ENCODE results near the gene CAPN8.

DNA sequence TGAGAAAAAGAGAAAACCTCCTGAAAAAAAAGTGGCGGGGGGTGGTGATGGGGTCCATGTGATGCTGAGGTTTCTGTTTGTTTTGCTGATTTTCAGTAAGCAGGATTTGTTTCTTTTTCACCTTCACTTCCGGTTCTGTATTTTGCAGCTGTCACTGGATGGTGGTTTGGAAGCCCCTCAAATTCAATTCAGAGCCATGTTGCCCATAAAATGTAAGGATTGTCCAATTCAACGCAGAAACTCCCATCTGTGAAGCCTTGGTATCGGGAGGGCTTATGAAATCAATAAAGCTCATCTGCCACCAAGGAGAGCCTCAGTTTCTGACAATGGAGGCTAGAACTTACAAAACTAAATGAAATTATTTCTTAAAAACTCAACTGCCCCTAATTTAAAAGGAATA, 12.1 kb downstream of the CAPN8 start:
- TF ChIP-seq, protein P1, sequence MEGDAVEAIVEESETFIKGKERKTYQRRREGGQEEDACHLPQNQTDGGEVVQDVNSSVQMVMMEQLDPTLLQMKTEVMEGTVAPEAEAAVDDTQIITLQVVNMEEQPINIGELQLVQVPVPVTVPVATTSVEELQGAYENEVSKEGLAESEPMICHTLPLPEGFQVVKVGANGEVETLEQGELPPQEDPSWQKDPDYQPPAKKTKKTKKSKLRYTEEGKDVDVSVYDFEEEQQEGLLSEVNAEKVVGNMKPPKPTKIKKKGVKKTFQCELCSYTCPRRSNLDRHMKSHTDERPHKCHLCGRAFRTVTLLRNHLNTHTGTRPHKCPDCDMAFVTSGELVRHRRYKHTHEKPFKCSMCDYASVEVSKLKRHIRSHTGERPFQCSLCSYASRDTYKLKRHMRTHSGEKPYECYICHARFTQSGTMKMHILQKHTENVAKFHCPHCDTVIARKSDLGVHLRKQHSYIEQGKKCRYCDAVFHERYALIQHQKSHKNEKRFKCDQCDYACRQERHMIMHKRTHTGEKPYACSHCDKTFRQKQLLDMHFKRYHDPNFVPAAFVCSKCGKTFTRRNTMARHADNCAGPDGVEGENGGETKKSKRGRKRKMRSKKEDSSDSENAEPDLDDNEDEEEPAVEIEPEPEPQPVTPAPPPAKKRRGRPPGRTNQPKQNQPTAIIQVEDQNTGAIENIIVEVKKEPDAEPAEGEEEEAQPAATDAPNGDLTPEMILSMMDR (conservative IDR thresholded peaks at IDR 0.05): no peak
- no peak for TF ChIP-seq ZFX (IDR thresholded peaks at IDR 0.05)

All from C4-2B (cell line).